Posterior cingulate gyrus (tissue), 11 donors: Measurements from ENCODE around the gene R3HDM2.
"Not testable (repeated sequence)": the region's sequence is repeated elsewhere in the genome, so short reads cannot be mapped to it uniquely, and the experiment has no call there.

Experiments used
- DNase-seq, 10 donors: peaks; one replicate each; pipeline versions ENCODE4 v3.0.0 to v3.0.0-alpha.2; 2020 to 2021; ENCODE audit warnings: mixed read lengths in 3 of 10
- intact Hi-C: fragments of 100-400 bp; cut with DNase I; formaldehyde crosslinking; loops from one replicate; pipeline ENCODE4 v1.15.1; 2023

Gene R3HDM2

DNA sequence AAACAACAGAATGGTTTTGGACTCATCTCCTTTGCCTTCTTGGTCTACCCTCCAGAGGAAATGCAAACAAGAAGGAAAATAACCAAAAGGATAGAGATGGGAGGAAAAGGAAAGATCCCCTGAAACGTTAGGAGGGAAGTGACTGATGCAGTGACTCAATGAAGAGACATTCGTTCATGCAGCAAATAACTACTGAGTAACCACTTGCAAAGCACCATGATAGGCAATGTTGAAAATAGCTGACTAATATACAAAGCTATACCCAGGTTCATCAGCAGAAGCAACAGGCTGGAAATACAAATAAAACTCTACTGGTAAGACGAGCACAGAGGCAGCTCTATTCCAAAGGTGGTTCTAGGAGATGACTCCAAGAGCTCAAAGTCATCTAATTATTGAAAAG is 41.8 kb downstream of the R3HDM2 start:
- DNase-seq: no peak
- intact Hi-C loops: no loop called here

DNA sequence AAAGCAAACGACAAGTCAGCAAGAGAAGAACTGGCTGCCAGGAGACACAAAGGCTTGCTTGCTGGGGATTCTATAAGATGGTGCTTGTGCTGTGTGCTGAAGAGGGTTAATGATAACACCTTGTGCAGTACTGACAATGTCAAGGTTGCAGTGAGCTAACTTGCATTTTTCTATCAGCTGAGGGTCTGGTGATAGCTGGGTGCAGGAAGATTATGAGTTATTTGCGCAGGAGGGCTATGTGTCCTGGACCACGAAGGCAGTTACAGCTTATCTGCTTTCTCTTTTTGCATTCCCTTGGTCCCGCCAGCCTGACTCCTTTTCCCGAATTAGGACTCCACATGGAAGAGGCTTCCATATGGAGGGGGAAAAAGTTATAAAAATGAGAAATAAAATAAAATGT is 42.4 kb downstream of the R3HDM2 start:
- DNase-seq: no peak
- intact Hi-C loops: no loop called here

DNA sequence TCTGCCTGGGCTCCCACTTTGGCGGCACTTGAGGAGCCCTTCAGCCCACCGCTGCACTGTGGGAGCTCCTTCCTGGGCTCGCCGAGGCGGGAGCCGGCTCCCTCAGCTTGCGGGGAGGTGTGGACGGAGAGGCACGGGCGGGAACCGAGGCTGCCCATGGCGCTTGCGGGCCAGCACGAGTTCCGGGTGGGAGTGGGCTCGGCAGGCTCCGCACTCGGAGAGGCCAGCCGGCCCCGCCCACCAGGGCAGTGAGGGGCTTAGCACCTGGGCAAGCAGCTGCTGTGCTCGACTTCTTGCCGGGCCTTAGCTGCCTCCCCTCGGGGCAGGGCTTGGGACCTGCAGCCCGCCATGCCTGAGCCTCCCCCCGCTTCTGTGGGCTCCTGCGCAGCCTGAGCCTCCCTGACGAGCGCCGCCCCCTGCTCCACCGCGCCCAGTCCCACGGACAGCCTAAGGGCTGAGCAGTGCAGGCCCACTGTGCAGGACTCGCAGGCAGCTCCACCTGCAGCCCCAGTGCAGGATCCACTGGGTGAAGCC is 44.6 kb downstream of the R3HDM2 start:
- intact Hi-C loops: no loop called here
- no peak for DNase-seq

DNA sequence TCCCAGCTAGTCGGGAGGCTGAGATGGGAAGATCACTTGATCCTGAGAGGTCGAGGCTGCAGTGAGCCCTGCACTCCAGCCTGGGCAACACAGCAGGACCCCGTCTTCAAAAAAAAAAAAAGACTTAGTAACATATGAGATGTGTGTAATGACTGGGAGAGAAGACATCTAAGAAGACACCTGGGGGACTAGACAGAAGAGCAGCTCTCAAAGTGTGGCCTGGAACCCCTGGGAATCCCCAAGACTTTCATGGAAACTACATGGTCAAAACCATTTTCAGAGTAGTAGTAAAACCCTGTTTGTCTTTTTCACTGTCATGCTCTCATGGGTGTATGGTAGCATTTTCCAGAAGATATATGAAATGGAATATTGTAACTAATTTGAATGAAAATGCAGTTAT is 45.3 kb downstream of the R3HDM2 start:
- DNase-seq: no peak
- intact Hi-C loops: no loop called here

DNA sequence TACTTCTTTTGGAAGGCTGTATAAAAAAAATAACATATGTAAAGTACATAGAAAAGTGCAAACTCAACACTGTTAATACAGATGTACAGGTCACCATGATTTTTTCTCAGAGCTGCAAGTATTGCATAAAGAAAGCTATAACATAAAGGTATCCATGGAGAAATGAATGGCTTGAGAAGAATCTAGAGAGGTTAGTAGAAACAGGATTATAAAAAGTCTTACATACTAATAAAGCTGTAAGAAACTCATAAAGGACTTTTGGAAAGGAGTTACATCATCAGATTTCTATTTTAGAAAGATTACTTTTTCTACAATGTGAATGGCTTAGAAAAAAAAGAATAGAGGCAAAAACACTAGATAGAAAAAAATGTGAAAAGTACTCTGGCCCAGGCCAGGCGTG is 46.4 kb downstream of the R3HDM2 start:
- DNase-seq: no peak
- intact Hi-C loops: no loop called here

DNA sequence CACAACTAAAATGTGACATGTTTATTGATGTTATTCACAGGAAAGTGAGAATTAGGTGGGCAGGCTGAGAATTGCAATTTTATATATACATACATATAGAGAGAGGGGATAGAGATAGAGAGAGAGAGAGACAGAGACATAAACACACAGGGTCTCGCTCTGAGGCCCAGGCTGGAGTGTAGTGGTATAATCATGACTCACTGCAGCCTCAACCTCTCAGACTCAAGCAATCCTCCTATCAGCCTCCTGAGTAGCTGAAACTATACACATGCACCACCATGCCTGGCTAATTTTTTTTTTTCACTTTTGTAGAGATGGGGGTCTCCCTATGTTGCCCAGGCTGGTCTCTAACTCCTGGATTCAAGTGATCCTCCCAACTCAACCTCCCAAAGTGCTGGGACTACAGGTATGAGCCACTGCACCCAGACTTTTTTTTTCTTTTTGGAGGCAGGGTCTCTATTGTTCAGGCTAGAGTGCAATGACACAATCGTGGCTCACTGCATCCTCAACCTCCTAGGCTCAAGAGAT is 49.1 kb downstream of the R3HDM2 start:
- DNase-seq: no peak
- intact Hi-C loops: no loop called here

DNA sequence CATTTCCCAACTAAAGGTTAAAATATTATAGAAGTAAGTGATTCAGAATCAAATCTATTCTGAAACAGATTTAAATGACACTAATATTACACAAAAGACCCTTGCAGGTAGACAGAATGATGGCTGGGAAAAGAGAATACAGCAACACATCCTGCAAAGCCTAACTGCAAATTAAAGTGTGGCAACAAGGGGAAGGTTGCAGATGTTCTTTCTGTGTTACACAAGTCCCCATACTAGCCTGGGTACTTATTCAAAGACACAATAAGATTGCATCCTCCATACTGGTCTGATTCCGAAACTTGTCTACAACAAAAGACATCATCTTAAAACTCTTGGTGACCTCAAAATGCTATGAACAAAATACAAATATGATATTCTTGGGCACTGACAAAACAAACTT is 50.5 kb downstream of the R3HDM2 start:
- intact Hi-C loops: no loop called here

DNA sequence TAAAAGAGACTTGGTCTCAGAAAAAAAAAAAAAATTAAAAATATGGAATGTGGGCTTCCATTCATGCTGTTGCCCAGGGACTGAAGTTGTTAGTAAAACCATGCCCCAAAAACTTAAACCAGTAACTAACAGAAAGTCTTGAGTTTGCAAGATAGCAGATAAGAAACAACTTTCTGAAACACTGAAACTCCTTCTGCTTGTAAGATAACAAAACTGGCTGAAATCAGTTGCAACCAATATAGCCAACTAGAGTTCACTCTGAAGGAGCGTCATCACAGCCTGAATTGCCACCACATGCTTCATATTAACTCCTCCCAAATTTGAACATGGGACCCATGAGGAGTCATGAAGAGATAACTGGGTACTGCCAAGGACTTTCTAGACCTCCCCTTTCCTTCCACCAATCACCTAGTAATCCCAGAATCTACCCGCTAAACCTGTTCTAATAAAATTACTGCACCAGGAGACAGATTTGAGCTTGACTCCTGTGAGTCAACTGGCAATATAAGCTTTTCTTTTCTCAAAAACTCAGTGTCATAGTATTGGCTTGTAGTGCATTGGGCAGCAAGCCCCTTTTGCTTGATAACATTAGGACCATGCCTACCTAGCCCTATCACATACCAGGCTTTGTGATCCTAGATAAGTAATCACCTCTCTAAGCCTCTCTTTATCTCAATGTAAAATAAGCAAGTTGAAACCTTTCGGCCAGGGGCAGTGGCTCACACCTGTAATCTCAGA is 53.6 kb downstream of the R3HDM2 start:
- DNase-seq: no peak
- intact Hi-C loops: no loop called here

More for the DNA sequence above, 50.5 kb downstream of the R3HDM2 start:
- DNase-seq: no peak

DNA sequence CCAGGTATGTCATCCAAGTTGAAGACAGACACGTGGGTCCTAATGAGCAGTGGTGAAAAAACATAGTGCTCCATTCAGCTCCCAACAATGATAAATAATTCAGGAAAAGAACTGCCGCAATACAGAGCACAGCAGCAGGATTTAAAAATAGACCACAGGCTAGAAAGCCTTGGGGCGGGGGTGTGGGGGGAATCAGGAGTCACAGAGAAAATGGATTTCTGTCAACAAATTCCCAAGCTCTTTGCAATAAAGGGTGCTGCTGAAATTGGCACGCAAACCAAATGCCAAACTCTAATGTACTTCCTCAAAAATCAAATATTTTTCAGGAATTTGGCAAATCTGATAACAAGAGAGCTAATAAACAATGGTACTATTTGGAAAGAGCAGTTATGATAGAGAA is 58.6 kb downstream of the R3HDM2 start:
- DNase-seq: no peak
- intact Hi-C loops: no loop called here

DNA sequence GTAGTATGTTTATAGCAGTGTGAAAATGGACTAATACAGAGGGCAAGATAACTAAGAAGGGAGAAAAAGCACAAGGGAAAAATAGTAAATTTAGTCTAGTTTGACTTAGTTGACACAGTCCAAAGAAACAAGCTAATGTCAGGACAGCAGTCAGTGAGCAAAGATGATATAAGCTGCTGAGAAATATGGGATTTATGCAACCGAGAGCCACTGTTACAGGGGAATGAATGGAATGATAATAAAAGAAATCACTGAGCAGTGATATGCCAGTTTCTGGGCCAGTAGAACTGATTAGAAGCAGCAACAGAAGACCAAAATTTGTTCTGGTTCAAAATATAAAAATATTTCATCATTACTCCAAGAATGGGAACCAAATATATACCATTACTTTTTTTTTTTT is 60.1 kb downstream of the R3HDM2 start:
- no peak for DNase-seq
- intact Hi-C loops: no loop called here

DNA sequence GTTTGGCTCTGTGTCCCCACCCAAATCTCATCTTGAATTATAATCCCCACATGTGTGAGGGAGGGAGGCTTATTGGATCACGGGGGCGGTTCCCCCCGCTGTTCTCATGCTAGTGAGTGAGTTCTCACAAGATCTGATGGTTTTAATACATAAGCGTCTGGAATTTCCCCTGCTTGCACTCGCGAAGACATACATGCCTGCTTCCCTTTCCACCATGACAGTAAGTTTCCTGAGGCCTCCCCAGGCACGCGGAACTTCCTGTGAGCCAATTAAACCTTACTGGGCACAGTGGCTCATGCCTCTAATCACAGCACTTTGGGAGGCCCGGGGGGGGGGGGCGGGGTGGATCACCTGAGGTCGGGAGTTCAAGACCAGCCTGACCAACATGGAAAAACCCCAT is 60.8 kb downstream of the R3HDM2 start:
- intact Hi-C loops: no loop called here
- peak in 1 of 10 donors; percentile 64 for DNase-seq

DNA sequence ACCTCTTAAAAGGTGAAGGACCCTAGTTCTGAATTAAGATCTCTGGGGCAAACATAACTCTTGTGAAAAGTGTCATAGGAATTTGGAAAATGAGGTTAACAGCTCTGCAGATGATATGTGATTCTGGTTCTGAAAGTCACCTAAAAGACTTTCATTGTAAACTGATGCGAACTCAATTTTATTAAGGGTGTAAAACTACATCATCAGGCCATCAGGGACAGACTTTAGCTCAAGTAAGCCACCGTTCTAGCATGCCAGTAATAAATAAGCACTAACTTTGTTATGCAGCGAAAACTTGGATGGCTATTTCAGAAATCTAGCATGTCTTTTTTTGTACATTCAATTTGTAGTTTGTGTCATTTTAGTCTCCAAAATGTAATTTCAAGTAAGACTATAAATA is 61.6 kb downstream of the R3HDM2 start:
- intact Hi-C loops: no loop called here
- no peak for DNase-seq

DNA sequence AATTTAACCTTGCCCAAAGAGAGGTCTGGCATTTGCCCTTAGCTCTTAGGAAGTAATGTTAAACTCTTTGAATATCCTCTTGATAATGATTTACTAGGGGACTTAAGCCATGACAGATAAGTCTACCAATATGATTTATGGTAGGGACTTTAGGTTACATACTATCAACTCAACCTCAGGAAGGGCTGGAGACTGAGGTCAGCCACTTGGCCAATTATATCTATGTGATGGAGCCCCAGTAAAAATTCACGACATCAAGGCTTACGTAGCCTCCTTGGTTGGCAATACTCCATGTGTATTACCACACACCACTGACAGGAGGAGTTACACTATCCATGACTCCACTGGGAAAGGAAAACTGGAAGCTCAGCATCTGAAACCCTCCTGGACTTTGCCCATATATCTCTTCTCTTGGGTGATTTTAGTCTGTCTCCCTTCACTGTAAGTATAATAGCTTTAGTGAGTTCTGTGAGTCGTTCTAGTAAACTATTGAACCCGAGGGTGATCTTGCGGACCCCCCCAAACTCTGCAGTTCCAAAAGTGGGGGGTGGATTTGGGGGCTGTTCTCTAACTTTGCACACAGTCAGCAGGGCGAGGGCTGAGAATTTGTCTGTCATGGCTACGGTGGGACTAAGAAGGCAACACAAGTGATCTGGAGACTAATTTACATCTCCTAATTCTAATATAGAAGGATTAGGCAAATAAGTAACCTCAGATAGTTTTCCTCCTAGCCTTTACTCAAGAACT is 62.3 kb downstream of the R3HDM2 start:
- no peak for DNase-seq
- intact Hi-C loops: no loop called here

DNA sequence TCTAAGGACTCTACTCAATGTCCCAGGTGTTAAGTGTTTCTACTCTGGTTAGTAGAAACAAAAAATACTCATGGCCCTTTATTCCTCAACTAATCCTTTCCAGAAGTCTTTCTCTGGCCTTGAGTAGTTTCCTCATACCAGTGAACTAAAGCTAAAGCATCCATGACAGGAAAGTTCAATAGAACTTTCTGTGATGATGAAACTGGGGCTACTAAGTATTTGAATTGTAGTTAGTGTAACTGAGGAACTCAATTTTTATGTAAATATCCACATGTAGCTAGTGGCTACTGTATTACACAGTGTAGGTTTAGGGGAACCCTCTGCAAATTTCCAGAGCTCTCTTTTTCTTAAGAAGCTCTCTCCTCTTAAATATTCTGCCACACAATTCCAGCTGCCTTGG is 63.7 kb downstream of the R3HDM2 start:
- no peak for DNase-seq
- intact Hi-C loops: no loop called here

DNA sequence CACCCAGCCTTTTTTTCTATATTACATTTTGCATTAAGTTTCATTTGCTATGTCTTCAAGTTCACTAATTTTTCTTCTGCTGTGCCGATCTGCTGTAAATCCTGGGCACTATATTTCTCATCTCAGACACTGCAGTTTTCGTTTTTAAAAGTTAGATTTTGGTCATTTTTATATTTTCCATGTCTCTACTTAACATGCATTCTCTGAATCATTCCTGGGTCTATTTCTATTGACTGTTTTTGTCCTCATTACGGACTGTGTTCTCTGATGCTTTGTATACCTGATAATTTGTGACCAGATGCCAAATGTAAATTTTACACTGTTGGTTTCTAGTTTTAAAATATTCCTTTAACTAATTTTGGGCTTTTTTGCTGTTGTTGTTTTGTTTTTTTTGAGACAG is 64.5 kb downstream of the R3HDM2 start:
- intact Hi-C loops: no loop called here

DNA sequence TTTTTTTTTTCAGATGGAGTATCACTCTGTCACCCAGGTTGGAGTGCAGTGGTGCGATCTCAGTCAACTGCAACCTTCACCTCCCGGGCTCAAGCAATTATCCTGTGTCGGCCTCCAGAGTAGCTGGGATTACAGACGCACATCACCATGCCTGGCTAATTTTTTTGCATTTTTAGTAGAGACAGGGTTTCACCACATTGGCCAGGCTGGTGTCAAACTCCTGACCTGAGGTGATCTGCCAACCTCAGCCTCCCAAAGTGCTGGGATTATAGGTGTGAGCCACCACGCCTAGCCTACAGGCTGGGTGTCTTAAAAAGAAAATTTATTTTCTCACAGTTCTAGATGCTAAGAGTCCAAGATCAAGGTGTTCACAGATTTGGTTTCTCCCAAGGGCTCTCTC is 66.7 kb downstream of the R3HDM2 start:
- peak in 1 of 10 donors; percentile 33 for DNase-seq
- intact Hi-C loops: not testable (repeated sequence)

More for the DNA sequence above, 64.5 kb downstream of the R3HDM2 start:
- DNase-seq: no peak

DNA sequence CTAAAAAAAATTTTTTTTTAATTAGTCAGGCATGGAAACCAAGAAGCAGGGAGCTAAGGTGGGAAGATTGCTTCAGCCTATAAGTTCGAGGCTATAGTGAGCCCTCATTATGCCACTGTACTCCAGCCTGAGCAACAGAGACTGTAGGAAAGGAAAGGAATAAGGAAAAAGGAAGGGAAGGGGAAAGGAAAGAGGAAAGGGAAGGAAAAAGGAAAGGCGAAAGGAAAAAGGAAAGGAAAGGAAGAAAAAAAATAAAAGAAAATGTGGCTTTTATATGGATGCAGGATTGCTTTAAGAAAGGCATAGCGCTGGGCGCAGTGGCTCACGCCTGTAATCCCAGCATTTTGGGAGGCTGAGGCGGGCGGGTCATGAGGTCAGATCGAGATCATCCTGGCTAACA is 70.4 kb downstream of the R3HDM2 start:
- DNase-seq: no peak
- intact Hi-C loops: no loop called here

DNA sequence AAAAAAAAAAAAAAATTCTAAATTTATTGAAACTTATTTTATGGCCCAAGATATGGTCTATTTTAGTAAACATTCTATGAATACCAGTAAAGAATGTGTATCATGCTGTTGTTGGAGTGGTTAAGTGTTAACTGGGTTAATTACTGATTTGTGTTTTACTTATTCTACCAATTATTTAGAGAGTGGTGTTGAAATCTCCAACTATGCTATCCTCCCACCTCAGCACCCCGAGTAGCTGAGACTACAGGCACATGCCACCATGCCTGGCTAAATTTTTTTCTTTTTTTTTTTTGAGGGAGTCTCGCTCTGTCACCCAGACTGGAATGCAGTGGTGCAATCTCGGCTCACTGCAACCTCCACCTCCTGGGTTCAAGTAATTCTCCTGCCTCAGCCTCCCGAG is 72.2 kb downstream of the R3HDM2 start:
- intact Hi-C loops: no loop called here
- DNase-seq: no peak

DNA sequence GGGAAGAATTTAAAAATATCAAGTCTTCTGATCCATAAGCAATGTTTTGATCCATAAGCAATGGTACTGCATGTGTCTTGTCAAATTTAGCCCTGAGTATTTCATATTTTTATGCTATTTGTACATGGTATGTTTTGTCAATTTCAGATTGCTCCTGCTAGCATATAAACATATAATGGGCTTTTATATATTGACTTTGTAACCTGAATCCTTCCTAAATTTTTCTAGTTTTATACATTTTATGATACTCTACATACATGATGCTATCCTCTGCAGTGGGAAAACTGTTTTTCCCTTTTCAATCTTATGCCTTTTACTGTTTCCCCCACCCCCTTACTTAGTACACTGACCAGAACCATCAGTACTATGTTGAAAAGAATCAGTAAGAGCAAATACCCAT is 75.1 kb downstream of the R3HDM2 start:
- DNase-seq: no peak
- intact Hi-C loops: no loop called here

DNA sequence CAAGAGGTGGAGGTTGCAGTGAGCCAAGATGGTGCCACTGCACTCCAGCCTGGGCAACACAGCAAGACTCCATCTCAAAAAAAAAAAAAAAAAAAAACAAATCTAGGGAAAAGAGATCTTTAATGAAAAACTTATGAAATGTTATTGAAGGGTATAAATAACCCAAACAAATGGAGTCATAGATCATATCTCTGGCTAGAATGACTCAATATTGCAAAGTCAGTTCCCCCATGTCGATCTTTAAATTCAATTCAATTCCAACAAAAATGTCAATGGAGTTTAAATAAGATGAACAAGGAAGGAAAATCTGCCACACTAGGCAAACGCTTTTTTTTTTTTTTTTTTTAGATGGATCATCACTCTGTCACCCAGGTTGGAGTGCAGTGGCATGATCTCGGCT is 78.7 kb downstream of the R3HDM2 start:
- no peak for DNase-seq
- intact Hi-C loops: no loop called here

DNA sequence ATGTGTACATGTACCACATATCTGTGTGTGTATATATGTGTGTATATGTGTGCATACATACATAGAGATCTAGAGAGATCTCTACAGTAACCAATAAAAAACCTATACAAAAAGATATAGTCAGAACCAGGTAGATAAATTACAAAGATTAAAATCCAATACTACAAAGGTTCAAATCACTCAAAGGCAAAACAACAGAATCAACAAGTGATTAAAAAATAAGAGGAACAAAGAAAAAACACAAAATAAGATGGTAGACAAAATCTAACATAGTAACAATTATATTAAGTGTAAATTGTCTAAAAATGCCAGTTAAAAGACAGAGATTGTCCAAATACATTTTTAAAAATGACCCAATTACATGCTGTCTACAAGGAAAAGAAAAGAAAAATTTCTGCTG is 83.6 kb downstream of the R3HDM2 start:
- intact Hi-C loops: no loop called here
- no peak for DNase-seq
